CD8-positive, alpha-beta memory T cell (primary cell): ENCODE measurements around the gene TTF2. TPM values are rescaled to one million over a fixed set of nuclear protein-coding genes. Genes with fewer than 3 reads are reported as not detected.
A peak's percentile ranks its signal among the peaks of the same experiment; 100 is the strongest.

Experiments
- CTCF ChIA-PET: fragments of 350-600 bp; sonication (Branson Sonifier 250); formaldehyde crosslinking; loops from one replicate; lab custom pipeline; 2021; ENCODE audit warnings: antibody characterized with exemption; lab: Charles Lee
- POLR2A ChIA-PET: fragments of 350-600 bp; sonication (Branson Sonifier 250); formaldehyde crosslinking; loops from one replicate; lab custom pipeline; 2021; ENCODE audit warnings: antibody characterized with exemption; lab: Charles Lee
- DNase-seq, 5 donors: peaks; one replicate each; pipeline versions ENCODE4 v3.0.0 to v3.0.0-alpha.2; 2020 to 2022; ENCODE audit warnings: mixed read lengths in 1 of 5
- H3K27ac ChIP-seq: one replicate; pipeline ENCODE4 v1.7.0; 2013; ENCODE audit warnings: low read depth, mild to moderate bottlenecking, low read length, moderate library complexity
- H3K27me3 ChIP-seq: 2 replicates; pipeline ENCODE4 v1.7.0; 2013; ENCODE audit warnings: low read length, mild to moderate bottlenecking; ENCODE audit not compliant: insufficient read depth, poor library complexity, severe bottlenecking
- H3K36me3 ChIP-seq: 2 replicates; pipeline ENCODE4 v1.7.0; 2013; ENCODE audit warnings: mild to moderate bottlenecking, low read length, moderate library complexity; ENCODE audit not compliant: insufficient read depth
- H3K4me1 ChIP-seq: 2 replicates; pipeline ENCODE4 v1.7.0; 2013; ENCODE audit warnings: mild to moderate bottlenecking, low read length, moderate library complexity; ENCODE audit not compliant: insufficient read depth
- H3K4me3 ChIP-seq: 2 replicates; pipeline ENCODE4 v1.7.0; 2013; ENCODE audit warnings: mild to moderate bottlenecking, low read length
- H3K9me3 ChIP-seq: 2 replicates; pipeline ENCODE4 v1.7.0; 2013; ENCODE audit warnings: mild to moderate bottlenecking, low read length
- H3K27ac Mint-ChIP-seq, 8 donors: one replicate each; pipeline ENCODE4 v1.8.0; 2020 to 2021; ENCODE audit warnings: mixed read lengths in 8 of 8, mild to moderate bottlenecking in 6 of 8, inconsistent platforms in 3 of 8, moderate library complexity in 3 of 8
- H3K27me3 Mint-ChIP-seq, 2 donors: one replicate each; pipeline ENCODE4 v1.8.0; 2020 to 2021; ENCODE audit warnings: mixed read lengths in 2 of 2, mild to moderate bottlenecking in 1 of 2, moderate library complexity in 1 of 2
- H3K36me3 Mint-ChIP-seq, 3 donors: one replicate each; pipeline ENCODE4 v1.8.0; 2020 to 2021; ENCODE audit warnings: mixed read lengths in 3 of 3, inconsistent platforms in 1 of 3, mild to moderate bottlenecking in 1 of 3
- H3K4me1 Mint-ChIP-seq, 3 donors: one replicate each; pipeline ENCODE4 v1.8.0; 2020 to 2021; ENCODE audit warnings: mixed read lengths in 3 of 3, inconsistent platforms in 1 of 3, mild to moderate bottlenecking in 1 of 3
- H3K4me3 Mint-ChIP-seq, 7 donors: one replicate each; pipeline ENCODE4 v1.8.0; 2020 to 2021; ENCODE audit warnings: mixed read lengths in 7 of 7, mild to moderate bottlenecking in 6 of 7, moderate library complexity in 4 of 7, inconsistent platforms in 2 of 7
- H3K9me3 Mint-ChIP-seq, 5 donors: one replicate each; pipeline ENCODE4 v1.8.0; 2020 to 2022; ENCODE audit warnings: mixed read lengths in 5 of 5, mild to moderate bottlenecking in 3 of 5, moderate library complexity in 2 of 5, inconsistent platforms in 1 of 5
- polyA plus RNA-seq: library from polyadenylated mRNA; unstranded; fragments of 300-500 nt; fragmentation: Illumina TruSeq; gene quantifications from one replicate; pipeline ENCODE4 v1.2.3, GENCODE V29; 2021
- total RNA-seq, 2 experiments: library from RNA; stranded (reverse); gene quantifications; one replicate each; pipeline ENCODE4 v1.2.3, GENCODE V29; 2021

TTF2 gene
- total and polyA plus RNA-seq, 3 experiments from 2014 or later, result 11.7 to 89.0 (median 89.0) TPM

DNA sequence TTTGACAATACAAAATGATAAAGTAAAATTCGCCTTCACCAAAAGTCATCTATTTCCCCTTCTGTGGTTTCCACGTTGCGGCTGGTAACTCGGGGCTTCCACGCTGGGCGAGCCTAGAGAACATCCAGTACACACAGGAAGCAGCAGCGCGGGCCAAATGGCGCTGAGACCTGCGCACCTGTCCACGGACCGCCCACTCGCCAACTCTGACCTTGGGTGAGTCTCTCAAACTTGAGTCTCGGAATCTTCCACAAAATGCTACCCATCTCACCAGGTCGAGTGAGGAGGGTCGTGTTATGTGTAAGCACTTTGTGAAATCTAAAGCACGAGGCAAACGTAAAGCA, 820 bp upstream of the TTF2 start:
- H3K4me1 Mint-ChIP-seq, result peaks cover 39 to 58% (median 56%) of the 10 kb centered on the region in 3 donors
- H3K27me3 ChIP-seq, result no peaks in the 10 kb centered on the region
- peak; percentile 63 to 86 (median 69) for DNase-seq
- ChIA-PET POLR2A (interaction anchor here (0.9 to 1.1 kb wide), 3 partner anchors 289 to 321 kb away, joined by 3 to 6 read pairs (median 4); no protein-coding TSS in a partner anchor), CTCF (interaction anchor here (0.8 to 3.7 kb wide), 9 partner anchors 72 to 485 kb away, joined by 3 to 17 read pairs (median 5); no protein-coding TSS in a partner anchor)
- no peaks in the 10 kb centered on the region for H3K27me3 Mint-ChIP-seq
- H3K9me3 ChIP-seq, result no peaks in the 10 kb centered on the region
- H3K36me3 Mint-ChIP-seq, result peaks cover 4 to 18% (median 10%) of the 10 kb centered on the region in 3 donors
- peak overlapping the region; percentile 81 for H3K27ac ChIP-seq
- H3K27ac Mint-ChIP-seq, result no peak overlapping the region
- peak overlapping the region; percentile 76 for H3K4me3 ChIP-seq
- no peak overlapping the region for H3K4me3 Mint-ChIP-seq
- peaks cover 10% of the 10 kb centered on the region for H3K4me1 ChIP-seq
- H3K9me3 Mint-ChIP-seq, result no peaks in the 10 kb centered on the region
- no peaks in the 10 kb centered on the region for H3K36me3 ChIP-seq

DNA sequence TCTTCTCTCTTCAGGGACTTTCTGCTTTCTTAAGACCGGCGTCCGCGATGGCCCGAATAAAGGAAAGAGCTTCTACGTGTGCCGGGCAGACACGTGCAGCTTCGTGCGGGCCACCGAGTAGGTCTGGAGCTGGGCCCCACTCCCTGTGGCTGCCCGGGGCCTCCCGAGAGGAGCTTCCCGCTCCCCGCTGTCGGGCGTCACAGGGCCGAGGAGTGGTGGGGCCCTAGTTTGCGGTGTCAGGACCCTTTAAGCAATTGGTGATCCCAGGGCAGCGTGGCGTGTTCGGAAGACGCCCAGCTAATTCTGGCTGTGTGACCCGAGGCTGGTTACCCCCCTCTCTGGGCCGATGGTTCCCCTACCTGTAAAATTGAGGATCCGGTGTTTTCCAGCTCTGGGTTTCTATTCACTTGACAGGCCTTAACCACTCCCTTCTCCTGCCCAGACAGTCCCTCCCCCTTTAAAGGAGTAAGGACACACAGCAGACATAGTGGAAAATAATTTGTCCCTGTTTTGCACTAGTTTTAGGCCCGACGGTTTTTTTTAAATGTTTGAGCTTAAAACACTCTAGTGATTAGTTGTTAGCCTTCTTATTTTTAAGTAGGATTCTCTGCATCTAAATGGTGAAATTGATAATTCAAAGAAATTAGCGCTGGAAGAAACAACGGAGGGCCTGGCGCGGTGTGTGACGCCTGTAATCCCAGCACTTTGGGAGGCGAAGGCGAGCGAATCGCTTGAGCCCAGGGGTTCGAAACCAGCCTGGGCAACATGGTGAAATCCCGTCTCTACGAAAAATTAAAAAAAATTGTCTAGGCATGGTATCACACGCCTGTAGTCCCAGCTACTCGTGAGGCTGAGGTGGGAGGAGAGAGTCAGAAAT, 553 bp downstream of the TTF2 start:
- CTCF ChIA-PET, result interaction anchor here (0.8 to 2.4 kb wide), 10 partner anchors 12 to 698 kb away, joined by 3 to 17 read pairs (median 4); no protein-coding TSS in a partner anchor
- no peaks in the 10 kb centered on the region for H3K36me3 ChIP-seq
- Mint-ChIP-seq H3K4me3 (no peak overlapping the region), H3K27me3 (no peaks in the 10 kb centered on the region), H3K4me1 (peaks cover 37 to 56% (median 52%) of the 10 kb centered on the region in 3 donors), H3K9me3 (no peaks in the 10 kb centered on the region), H3K36me3 (peaks cover 4 to 25% (median 12%) of the 10 kb centered on the region in 3 donors), H3K27ac (peak overlapping the region in 3 of 8 donors; percentile 64 to 90 (median 78))
- DNase-seq, result peak in 2 of 5 donors; percentile 12 to 33
- peak overlapping the region; percentile 76 for H3K4me3 ChIP-seq
- H3K27ac ChIP-seq, result peak overlapping the region; percentile 81
- peaks cover 10% of the 10 kb centered on the region for H3K4me1 ChIP-seq
- POLR2A ChIA-PET, result interaction anchor here (0.6 to 1.4 kb wide), 11 partner anchors 9 to 323 kb away, joined by 3 to 6 read pairs (median 3); no protein-coding TSS in a partner anchor
- no peaks in the 10 kb centered on the region for H3K9me3 ChIP-seq
- H3K27me3 ChIP-seq, result no peaks in the 10 kb centered on the region

DNA sequence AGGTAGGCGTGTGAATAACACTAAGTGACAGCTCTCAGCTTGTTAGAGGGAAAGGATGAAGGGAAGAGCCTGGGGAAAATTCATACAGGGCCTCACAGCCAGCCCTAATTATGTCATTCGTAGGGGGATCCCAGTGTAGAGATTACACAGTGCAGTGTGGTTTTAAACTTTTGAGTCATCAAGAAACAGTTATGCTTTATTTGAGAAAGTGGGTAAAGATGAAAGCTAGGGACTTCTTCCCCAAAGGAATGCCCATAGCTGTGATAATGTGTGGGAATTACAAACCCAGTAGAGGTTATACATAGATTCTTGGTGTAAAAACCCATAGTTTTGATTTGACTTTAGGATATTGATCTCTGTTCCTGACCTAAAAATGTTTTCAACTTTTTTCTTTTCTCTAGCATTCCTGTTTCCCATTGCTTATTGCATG, 1.9 kb downstream of the TTF2 start:
- POLR2A ChIA-PET, result no interaction called here
- Histone ChIP-seq H3K27me3 (no peaks in the 10 kb centered on the region), H3K27ac (no peak overlapping the region), H3K9me3 (no peaks in the 10 kb centered on the region), H3K36me3 (no peaks in the 10 kb centered on the region), H3K4me1 (peaks cover 10% of the 10 kb centered on the region), H3K4me3 (no peak overlapping the region)
- DNase-seq, result no peak
- no peaks in the 10 kb centered on the region for H3K27me3 Mint-ChIP-seq
- H3K36me3 Mint-ChIP-seq, result peaks cover 7 to 33% (median 16%) of the 10 kb centered on the region in 3 donors
- no peaks in the 10 kb centered on the region for H3K9me3 Mint-ChIP-seq
- H3K27ac Mint-ChIP-seq, result peak overlapping the region in 4 of 8 donors; percentile 9 to 76 (median 37)
- peak overlapping the region in 3 of 7 donors; percentile 9 to 32 (median 13) for H3K4me3 Mint-ChIP-seq
- CTCF ChIA-PET, result interaction anchor here (1.0 kb wide), 1 partner anchor 337 kb away, joined by 3 read pairs; no protein-coding TSS in a partner anchor
- peaks cover 37 to 58% (median 52%) of the 10 kb centered on the region in 3 donors for H3K4me1 Mint-ChIP-seq

DNA sequence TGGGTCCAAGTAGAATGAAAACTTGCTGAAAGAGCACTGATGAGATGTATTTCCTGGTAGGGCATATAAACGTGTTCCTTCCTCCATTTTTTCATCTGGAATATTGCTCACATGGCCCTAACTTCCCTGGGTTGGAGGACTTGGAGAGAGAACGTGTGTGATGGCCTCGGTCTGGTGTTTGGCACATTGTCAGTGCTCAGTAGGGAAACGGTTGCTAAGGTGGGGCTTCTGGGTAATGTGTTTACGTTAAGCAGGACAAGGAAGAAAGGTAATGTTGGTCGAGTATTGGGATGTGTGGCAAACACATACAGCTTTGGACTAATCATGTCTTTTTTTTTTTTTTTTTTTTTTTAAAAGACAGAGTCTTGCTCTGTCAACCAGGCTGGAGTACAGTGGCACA, 6.2 kb downstream of the TTF2 start:
- ChIA-PET POLR2A (interaction anchor here (0.7 kb wide), 1 partner anchor 10 kb away, joined by 3 read pairs; no protein-coding TSS in a partner anchor), CTCF (interaction anchor here (0.8 to 4.5 kb wide), 2 partner anchors 9 to 62 kb away, joined by 3 to 23 read pairs; no protein-coding TSS in a partner anchor)
- Histone ChIP-seq H3K36me3 (no peaks in the 10 kb centered on the region), H3K4me3 (no peak overlapping the region), H3K9me3 (no peaks in the 10 kb centered on the region), H3K27me3 (no peaks in the 10 kb centered on the region), H3K27ac (no peak overlapping the region), H3K4me1 (no peaks in the 10 kb centered on the region)
- DNase-seq, result no peak
- H3K27me3 Mint-ChIP-seq, result no peaks in the 10 kb centered on the region
- H3K4me1 Mint-ChIP-seq, result peaks cover 29 to 48% (median 42%) of the 10 kb centered on the region in 3 donors
- peak overlapping the region in 1 of 8 donors; percentile 23 for H3K27ac Mint-ChIP-seq
- H3K9me3 Mint-ChIP-seq, result no peaks in the 10 kb centered on the region
- H3K36me3 Mint-ChIP-seq, result peaks cover 11 to 40% (median 27%) of the 10 kb centered on the region in 3 donors
- H3K4me3 Mint-ChIP-seq, result no peak overlapping the region

DNA sequence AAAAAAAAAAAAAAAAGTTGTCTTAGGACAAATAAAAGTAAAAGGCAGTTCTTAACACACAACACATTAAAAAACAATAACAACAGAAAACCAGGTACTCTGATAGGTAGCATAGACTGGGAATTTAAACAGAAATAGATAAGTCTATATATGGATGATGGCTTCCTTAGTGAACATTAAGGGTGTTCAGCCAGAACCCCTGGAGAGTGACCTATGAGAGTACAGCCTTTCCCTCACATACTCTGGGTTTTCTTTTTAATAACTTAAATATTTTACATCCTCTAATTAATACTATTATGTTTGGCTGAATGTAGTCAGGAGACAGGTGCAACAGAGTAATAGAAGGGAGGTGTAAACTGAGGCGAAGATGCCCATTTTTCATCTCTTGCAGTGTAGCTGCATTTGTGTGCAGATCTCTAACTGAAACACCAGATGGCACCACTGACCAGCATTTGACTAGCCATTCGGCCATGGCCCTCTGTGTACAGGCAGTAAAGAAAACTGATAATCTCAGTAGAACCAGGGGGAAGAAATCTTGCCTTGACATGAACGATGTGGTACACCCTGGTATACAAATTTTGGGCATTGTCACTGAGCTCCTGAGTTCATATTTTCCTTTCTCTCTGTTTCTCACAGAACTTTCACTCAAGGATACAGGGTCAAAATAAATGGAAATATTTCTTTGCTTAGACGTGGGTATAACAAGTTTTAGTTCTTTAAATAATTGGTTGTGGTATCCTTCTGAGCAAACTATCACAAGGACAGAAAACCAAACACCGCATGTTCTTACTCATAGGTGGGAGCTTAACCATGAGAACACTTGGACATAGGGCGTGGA, 7.6 kb downstream of the TTF2 start:
- Mint-ChIP-seq H3K4me3 (no peak overlapping the region), H3K9me3 (no peaks in the 10 kb centered on the region), H3K27me3 (no peaks in the 10 kb centered on the region), H3K4me1 (peaks cover 22 to 37% (median 28%) of the 10 kb centered on the region in 3 donors), H3K27ac (peak overlapping the region in 1 of 8 donors; percentile 17), H3K36me3 (peaks cover 11 to 37% (median 27%) of the 10 kb centered on the region in 3 donors)
- ChIA-PET CTCF (interaction anchor here (1.0 to 4.5 kb wide), 3 partner anchors 26 to 691 kb away, joined by 3 to 23 read pairs (median 7); no protein-coding TSS in a partner anchor), POLR2A (no interaction called here)
- Histone ChIP-seq H3K4me1 (no peaks in the 10 kb centered on the region), H3K36me3 (no peaks in the 10 kb centered on the region), H3K27ac (no peak overlapping the region), H3K27me3 (no peaks in the 10 kb centered on the region), H3K9me3 (no peaks in the 10 kb centered on the region), H3K4me3 (no peak overlapping the region)
- peak in 2 of 5 donors; percentile 12 to 55 for DNase-seq

DNA sequence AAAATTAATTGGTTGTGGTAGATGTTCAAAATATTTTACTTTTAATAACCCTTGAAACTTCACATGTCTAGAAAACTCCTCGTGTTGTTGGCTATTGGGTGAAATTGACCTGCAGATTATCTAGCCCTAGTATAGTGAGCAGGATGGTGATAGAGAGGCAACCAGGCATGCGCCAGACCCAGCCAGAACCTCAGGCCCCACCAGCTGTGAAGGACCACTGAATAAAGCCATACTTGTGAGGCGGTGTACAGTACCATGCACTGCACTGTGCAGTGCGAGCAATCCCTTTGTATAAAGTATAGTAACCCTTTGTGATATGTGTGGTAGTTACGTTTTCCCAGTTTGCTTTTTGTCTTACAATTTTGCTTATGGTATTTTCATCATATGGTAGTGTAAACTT, 8.5 kb downstream of the TTF2 start:
- H3K9me3 ChIP-seq, result no peaks in the 10 kb centered on the region
- no peak overlapping the region for H3K27ac Mint-ChIP-seq
- peaks cover 17 to 29% (median 25%) of the 10 kb centered on the region in 3 donors for H3K4me1 Mint-ChIP-seq
- H3K27me3 Mint-ChIP-seq, result no peaks in the 10 kb centered on the region
- no peaks in the 10 kb centered on the region for H3K36me3 ChIP-seq
- H3K4me1 ChIP-seq, result no peaks in the 10 kb centered on the region
- ChIA-PET POLR2A (no interaction called here), CTCF (interaction anchor here (1.7 to 4.5 kb wide), 2 partner anchors 60 to 690 kb away, joined by 7 to 23 read pairs; no protein-coding TSS in a partner anchor)
- no peak overlapping the region for H3K4me3 ChIP-seq
- H3K9me3 Mint-ChIP-seq, result no peaks in the 10 kb centered on the region
- H3K36me3 Mint-ChIP-seq, result peaks cover 11 to 38% (median 23%) of the 10 kb centered on the region in 3 donors
- no peak for DNase-seq
- H3K4me3 Mint-ChIP-seq, result no peak overlapping the region
- H3K27ac ChIP-seq, result no peak overlapping the region
- no peaks in the 10 kb centered on the region for H3K27me3 ChIP-seq

DNA sequence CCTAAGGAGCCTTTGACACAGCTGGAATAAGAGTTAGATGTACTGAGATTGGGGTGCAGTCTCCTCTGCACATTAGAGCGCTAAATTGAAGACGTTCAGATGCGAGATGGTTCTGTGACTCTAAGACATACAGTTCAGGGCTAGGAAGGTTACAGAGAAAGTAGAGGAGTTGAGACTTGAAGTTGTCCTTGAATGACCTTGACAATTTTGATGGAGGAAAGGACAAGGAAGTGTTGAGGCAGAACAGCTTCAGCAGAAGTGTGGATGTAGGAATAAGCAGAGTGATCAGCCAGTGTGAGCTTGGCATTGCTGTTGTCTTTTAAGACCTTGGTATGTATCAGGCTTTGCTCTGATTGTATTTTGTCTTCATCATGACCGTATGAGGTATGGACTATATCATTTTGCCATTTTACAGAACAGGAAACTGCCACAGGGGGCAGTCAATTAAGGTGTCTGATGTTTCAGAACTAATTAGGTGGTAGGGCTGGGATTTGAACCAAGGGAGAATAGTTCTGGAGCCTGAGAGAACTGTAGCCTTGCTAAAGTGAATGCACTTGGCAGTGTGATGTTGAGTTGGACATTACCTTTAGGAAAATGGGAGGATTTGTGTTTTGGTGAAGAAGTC, 9.2 kb downstream of the TTF2 start:
- Mint-ChIP-seq H3K36me3 (peaks cover 7 to 38% (median 19%) of the 10 kb centered on the region in 3 donors), H3K4me3 (no peak overlapping the region), H3K4me1 (peaks cover 13 to 24% (median 20%) of the 10 kb centered on the region in 3 donors), H3K27ac (peak overlapping the region in 2 of 8 donors; percentile 9 to 56), H3K27me3 (no peaks in the 10 kb centered on the region), H3K9me3 (no peaks in the 10 kb centered on the region)
- no peak overlapping the region for H3K4me3 ChIP-seq
- no peaks in the 10 kb centered on the region for H3K4me1 ChIP-seq
- DNase-seq, result no peak
- CTCF ChIA-PET, result interaction anchor here (1.8 to 4.5 kb wide), 2 partner anchors 51 to 59 kb away, joined by 3 to 23 read pairs; no protein-coding TSS in a partner anchor
- POLR2A ChIA-PET, result no interaction called here
- H3K27ac ChIP-seq, result no peak overlapping the region
- peaks cover 4% of the 10 kb centered on the region for H3K36me3 ChIP-seq
- H3K27me3 ChIP-seq, result no peaks in the 10 kb centered on the region
- H3K9me3 ChIP-seq, result no peaks in the 10 kb centered on the region
